Neuronal stem cell (in vitro differentiated cells): ENCODE data around the gene CTNNBL1.
A peak's percentile ranks its signal among the peaks of the same experiment; 100 is the strongest.

Experiments used
- DNase-seq: peaks from one replicate; pipeline ENCODE4 v3.0.0-alpha.2; 2013; ENCODE audit warnings: low spot score
- H2AFZ ChIP-seq: one replicate; pipeline ENCODE4 v1.6.1; 2013; ENCODE audit warnings: mild to moderate bottlenecking, low read length, inconsistent platforms
- H2AK5ac ChIP-seq: 2 replicates; pipeline ENCODE4 v1.6.1; 2013; ENCODE audit warnings: low read depth, mild to moderate bottlenecking, inconsistent platforms, low read length, moderate library complexity, mixed read lengths
- H2BK120ac ChIP-seq: 2 replicates; pipeline ENCODE4 v1.6.1; 2013; ENCODE audit warnings: low read depth, mild to moderate bottlenecking, inconsistent platforms, low read length, moderate library complexity, mixed read lengths
- H2BK12ac ChIP-seq: one replicate; pipeline ENCODE4 v1.6.1; 2013; ENCODE audit warnings: low read length, inconsistent platforms
- H2BK15ac ChIP-seq: 2 replicates; pipeline ENCODE4 v1.6.1; 2013; ENCODE audit warnings: mild to moderate bottlenecking, low read length, inconsistent platforms, mixed read lengths
- H2BK5ac ChIP-seq: one replicate; pipeline ENCODE4 v1.6.1; 2013; ENCODE audit warnings: inconsistent platforms, mild to moderate bottlenecking, low read length, moderate library complexity
- H3K14ac ChIP-seq: one replicate; pipeline ENCODE4 v1.6.1; 2013; ENCODE audit warnings: low read length, inconsistent platforms
- H3K18ac ChIP-seq: 2 replicates; pipeline ENCODE4 v1.6.1; 2013; ENCODE audit warnings: low read length, inconsistent platforms
- H3K23ac ChIP-seq: 2 replicates; pipeline ENCODE4 v1.6.1; 2013; ENCODE audit warnings: low read depth, mild to moderate bottlenecking, mixed read lengths, low read length, inconsistent platforms; ENCODE audit not compliant: poor library complexity
- H3K27ac ChIP-seq: replicated peaks from 3 replicates; pipeline ENCODE4 v1.5.1; 2013; ENCODE audit warnings: low read length, inconsistent platforms
- H3K27me3 ChIP-seq, 3 experiments: 2 replicates each; pipeline ENCODE4 v1.6.1; 2013; ENCODE audit warnings: low read length in 3 of 3, mild to moderate bottlenecking in 2 of 3, inconsistent platforms in 1 of 3, low read depth in 1 of 3, mixed read lengths in 1 of 3, moderate library complexity in 1 of 3; ENCODE audit not compliant: control insufficient read depth in 3 of 3, insufficient read depth in 3 of 3
- H3K36me3 ChIP-seq, 2 donors: replicated peaks in 1 of 2; 2 replicates each; pipeline ENCODE4 v1.6.1; 2013; ENCODE audit warnings: low read length in 2 of 2; ENCODE audit not compliant: control insufficient read depth in 2 of 2, insufficient read depth in 2 of 2
- H3K4ac ChIP-seq: 2 replicates; pipeline ENCODE4 v1.6.1; 2013; ENCODE audit warnings: inconsistent platforms, mild to moderate bottlenecking, low read length, moderate library complexity
- H3K4me1 ChIP-seq, 2 donors: 1 replicate in 1 of 2; 2 replicates in 1 of 2; pipeline ENCODE4 v1.6.1; 2013; ENCODE audit warnings: low read length in 2 of 2, low read depth in 1 of 2; ENCODE audit not compliant: control insufficient read depth in 2 of 2, insufficient read depth in 1 of 2
- H3K4me2 ChIP-seq: one replicate; pipeline ENCODE4 v1.6.1; 2013; ENCODE audit warnings: mild to moderate bottlenecking, low read length, inconsistent platforms; ENCODE audit not compliant: insufficient read depth, poor library complexity, severe bottlenecking
- H3K4me3 ChIP-seq, 2 donors: 2 replicates each; pipeline ENCODE4 v1.5.1; 2013; ENCODE audit warnings: low read length in 2 of 2, mild to moderate bottlenecking in 2 of 2, inconsistent platforms in 1 of 2, moderate library complexity in 1 of 2
- H3K79me1 ChIP-seq: one replicate; pipeline ENCODE4 v1.6.1; 2013; ENCODE audit warnings: low read depth, mild to moderate bottlenecking, inconsistent platforms, low read length, moderate library complexity
- H3K9ac ChIP-seq: one replicate; pipeline ENCODE4 v1.6.1; 2013; ENCODE audit warnings: mild to moderate bottlenecking, low read depth, low read length, inconsistent platforms; ENCODE audit not compliant: poor library complexity
- H3K9me3 ChIP-seq, 2 donors: replicated peaks in 1 of 2; 2 replicates each; pipeline versions ENCODE3 to v1.6.1; 2013; ENCODE audit warnings: low read length in 2 of 2, mild to moderate bottlenecking in 2 of 2, inconsistent platforms in 1 of 2, low read depth in 1 of 2, mixed read lengths in 1 of 2, moderate library complexity in 1 of 2; ENCODE audit not compliant: control insufficient read depth in 2 of 2, insufficient read depth in 1 of 2
- H4K8ac ChIP-seq: one replicate; pipeline ENCODE4 v1.6.1; 2013; ENCODE audit warnings: low read depth, mild to moderate bottlenecking, inconsistent platforms, low read length, moderate library complexity
- H4K91ac ChIP-seq: one replicate; pipeline ENCODE4 v1.6.1; 2013; ENCODE audit warnings: low read length, low read depth, mild to moderate bottlenecking, inconsistent platforms; ENCODE audit not compliant: poor library complexity
- WGBS, 2 donors: extraction: QIAGEN DNeasy Blood & Tissue Kit; methylation state at CpG; one replicate each; pipeline ENCODE4 v1.1.7; 2013; ENCODE audit warnings: missing lambda C conversion rate in 2 of 2, mixed read lengths in 1 of 2; ENCODE audit not compliant: insufficient read length in 2 of 2, insufficient replicate concordance in 1 of 2; ENCODE audit errors: extremely low coverage in 2 of 2; 5-methylcytosine and 5-hydroxymethylcytosine counted together

Gene CTNNBL1

DNA sequence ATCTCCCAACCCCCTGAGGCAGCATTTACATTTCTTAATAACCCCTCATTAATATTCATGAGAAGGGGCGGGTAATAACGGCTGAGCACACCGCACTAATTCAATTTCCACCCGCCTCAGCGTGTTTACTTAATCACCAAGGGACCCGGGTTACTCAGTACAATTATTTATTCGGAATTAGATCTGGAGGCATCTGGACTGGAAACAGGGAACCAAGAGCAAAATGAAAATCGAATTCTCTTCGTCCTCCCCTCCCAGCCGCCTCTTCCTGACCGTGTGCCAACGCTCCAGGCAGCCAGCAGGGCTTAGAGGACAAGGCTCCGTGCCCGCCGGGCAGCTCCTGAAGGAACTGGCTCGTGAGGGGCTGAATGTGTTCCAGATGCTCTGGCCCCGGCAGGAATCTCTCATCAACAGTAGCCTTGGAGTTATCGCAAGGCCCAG is 23.5 kb upstream of the CTNNBL1 start:
- H3K4me1 ChIP-seq: peaks cover 0 to 6% of the 10 kb centered on the region in 2 donors
- no peak overlapping the region for H3K4me2 ChIP-seq
- no peaks in the 10 kb centered on the region for H3K36me3 ChIP-seq
- H3K9me3 ChIP-seq: no peaks in the 10 kb centered on the region
- no peak overlapping the region for H3K4me3 ChIP-seq
- H3K23ac ChIP-seq: no peak overlapping the region
- no CpG with 5 or more reads among the region's 18 CpGs for WGBS, 2 donors
- no peak overlapping the region for H3K14ac ChIP-seq
- peaks cover 0 to 22% (median 0%) of the 10 kb centered on the region in 3 experiments for H3K27me3 ChIP-seq
- DNase-seq: no peak
- H2BK12ac ChIP-seq: no peak overlapping the region
- no peak overlapping the region for H2AFZ ChIP-seq
- no peak overlapping the region for H3K4ac ChIP-seq
- no peaks in the 10 kb centered on the region for H3K79me1 ChIP-seq
- no peak overlapping the region for H4K8ac ChIP-seq
- no peak overlapping the region for H2BK15ac ChIP-seq
- H3K9ac ChIP-seq: no peak overlapping the region
- H3K27ac ChIP-seq: no peak overlapping the region
- no peak overlapping the region for H2AK5ac ChIP-seq
- no peak overlapping the region for H2BK120ac ChIP-seq
- no peak overlapping the region for H4K91ac ChIP-seq
- H2BK5ac ChIP-seq: no peak overlapping the region
- no peak overlapping the region for H3K18ac ChIP-seq

- H2BK5ac ChIP-seq: no peak overlapping the region
- no peak overlapping the region for H2BK12ac ChIP-seq
- H4K8ac ChIP-seq: no peak overlapping the region
- H2AK5ac ChIP-seq: no peak overlapping the region
- H3K18ac ChIP-seq: no peak overlapping the region
- no CpG with 5 or more reads among the region's 3 CpGs for WGBS, 2 donors
- no peak overlapping the region for H2BK15ac ChIP-seq
- H3K14ac ChIP-seq: no peak overlapping the region
- H3K23ac ChIP-seq: no peak overlapping the region
- H3K4me2 ChIP-seq: no peak overlapping the region
- H3K4me1 ChIP-seq: peaks cover 2 to 6% of the 10 kb centered on the region in 2 donors
- H4K91ac ChIP-seq: no peak overlapping the region
- no peak overlapping the region for H2BK120ac ChIP-seq
- DNase-seq: no peak
- H3K36me3 ChIP-seq: no peaks in the 10 kb centered on the region
- H3K4ac ChIP-seq: no peak overlapping the region
- no peak overlapping the region for H3K4me3 ChIP-seq
- no peaks in the 10 kb centered on the region for H3K79me1 ChIP-seq
- H2AFZ ChIP-seq: no peak overlapping the region
- H3K9me3 ChIP-seq: no peaks in the 10 kb centered on the region
- H3K9ac ChIP-seq: no peak overlapping the region
- no peak overlapping the region for H3K27ac ChIP-seq
- peaks cover 0 to 33% (median 0%) of the 10 kb centered on the region in 3 experiments for H3K27me3 ChIP-seq
Measured at GRCh38 chr20:37672143-37672542, 21.7 kb upstream of the CTNNBL1 start.

- Histone ChIP-seq H4K8ac (no peak overlapping the region), H3K23ac (no peak overlapping the region), H2AFZ (no peak overlapping the region), H3K4ac (no peak overlapping the region), H3K27me3 (peaks cover 0 to 44% (median 0%) of the 10 kb centered on the region in 3 experiments), H2BK5ac (peak overlapping the region; percentile 4), H3K4me2 (no peak overlapping the region), H3K14ac (no peak overlapping the region), H2BK120ac (no peak overlapping the region), H3K36me3 (no peaks in the 10 kb centered on the region), H3K9ac (no peak overlapping the region), H3K4me1 (peaks cover 2 to 6% of the 10 kb centered on the region in 2 donors), H2AK5ac (no peak overlapping the region), H3K9me3 (no peaks in the 10 kb centered on the region), H4K91ac (no peak overlapping the region), H3K27ac (no peak overlapping the region), H3K4me3 (no peak overlapping the region), H3K79me1 (no peaks in the 10 kb centered on the region), H3K18ac (no peak overlapping the region), H2BK12ac (no peak overlapping the region), H2BK15ac (no peak overlapping the region)
- no CpG with 5 or more reads among the region's 1 CpG for WGBS, 2 donors
- no peak for DNase-seq
Measured at GRCh38 chr20:37673444-37673843, 20.4 kb upstream of the CTNNBL1 start.

DNA sequence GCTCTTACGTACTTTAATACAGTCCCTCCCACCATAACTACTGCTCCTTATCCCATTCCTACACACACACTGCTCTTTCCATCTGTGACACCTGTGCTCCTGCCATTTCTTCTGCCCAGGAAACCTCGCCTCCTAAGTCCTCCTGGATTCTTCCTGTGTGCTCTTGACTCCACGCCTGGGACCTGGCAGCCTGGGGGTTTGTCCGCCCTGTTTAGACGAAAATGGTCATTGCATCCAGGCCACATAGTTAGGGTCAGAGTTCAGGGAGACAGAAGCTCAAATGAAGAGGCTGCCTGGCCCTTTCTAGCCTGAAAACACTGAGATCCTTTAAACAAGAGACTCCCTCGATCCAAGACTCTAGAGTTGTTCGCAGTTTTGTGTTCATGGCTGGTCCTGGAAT is 17.4 kb upstream of the CTNNBL1 start:
- no peak overlapping the region for H4K8ac ChIP-seq
- WGBS, 2 donors: no CpG with 5 or more reads among the region's 7 CpGs
- no peaks in the 10 kb centered on the region for H3K9me3 ChIP-seq
- H3K14ac ChIP-seq: no peak overlapping the region
- H2AFZ ChIP-seq: no peak overlapping the region
- peaks cover 2 to 4% of the 10 kb centered on the region in 2 donors for H3K4me1 ChIP-seq
- no peak overlapping the region for H3K9ac ChIP-seq
- no peak overlapping the region for H3K23ac ChIP-seq
- H2BK120ac ChIP-seq: no peak overlapping the region
- no peak overlapping the region for H3K4ac ChIP-seq
- H2AK5ac ChIP-seq: no peak overlapping the region
- peaks cover 0 to 35% (median 0%) of the 10 kb centered on the region in 3 experiments for H3K27me3 ChIP-seq
- H3K79me1 ChIP-seq: no peaks in the 10 kb centered on the region
- no peak for DNase-seq
- no peak overlapping the region for H2BK12ac ChIP-seq
- no peak overlapping the region for H2BK15ac ChIP-seq
- H3K4me2 ChIP-seq: no peak overlapping the region
- H3K4me3 ChIP-seq: no peak overlapping the region
- no peak overlapping the region for H3K27ac ChIP-seq
- no peaks in the 10 kb centered on the region for H3K36me3 ChIP-seq
- no peak overlapping the region for H2BK5ac ChIP-seq
- H4K91ac ChIP-seq: no peak overlapping the region
- no peak overlapping the region for H3K18ac ChIP-seq
